ENCODE measurements around the gene SPACA6. TPM values are rescaled to one million over a fixed set of nuclear protein-coding genes. Genes with fewer than 3 reads are reported as not detected.

Gene SPACA6
- total RNA-seq, 2 donors from 2014 or later = 22.7 to 22.9 TPM

DNA sequence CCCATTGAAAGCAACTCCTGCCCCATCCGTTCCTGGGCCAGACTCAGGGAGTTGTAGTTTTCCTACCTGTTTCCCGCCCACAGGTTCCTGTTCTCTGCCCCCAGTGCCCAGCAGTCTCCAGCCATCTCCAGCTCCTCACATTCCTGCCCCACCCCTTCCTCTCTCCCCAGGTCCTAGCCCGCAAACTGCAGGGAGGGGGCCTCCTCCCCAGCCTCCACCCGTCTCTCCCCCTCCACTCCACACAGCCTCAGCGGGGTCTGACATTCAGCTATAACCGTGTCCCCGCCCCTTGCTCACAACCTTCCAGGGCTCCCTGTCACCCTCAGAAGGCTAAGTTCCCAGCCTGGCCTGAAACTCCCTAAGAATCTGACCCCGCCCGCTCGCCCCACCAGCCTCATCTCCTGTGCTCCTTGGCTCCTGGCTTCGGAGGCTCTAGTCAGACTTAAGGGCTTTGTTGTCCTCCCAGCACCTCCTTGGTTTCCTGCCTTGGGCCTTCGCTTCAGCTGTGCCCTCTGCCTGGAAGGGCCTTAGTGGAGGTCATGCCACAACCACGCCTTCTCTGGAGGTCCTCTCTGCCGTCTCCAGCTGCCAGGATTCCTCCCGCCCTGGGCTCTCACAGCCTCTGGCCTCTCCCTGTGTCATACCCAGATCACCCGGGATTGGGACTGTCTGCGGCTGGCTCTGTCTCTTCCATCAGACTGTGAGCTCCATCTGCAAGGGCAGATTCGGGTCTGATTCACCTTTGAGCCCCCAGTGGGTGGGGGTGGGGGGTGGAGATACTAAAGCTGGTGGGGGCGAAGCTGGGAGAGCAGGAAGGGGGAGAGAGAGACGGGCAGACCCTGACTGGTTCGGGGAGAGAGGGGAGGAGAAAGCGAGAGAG is 5.1 kb upstream of the SPACA6 start:
- DNase-seq (ENCODE audit: low spot score) = peak; percentile 90
- intact Hi-C loops (cut with DNase I) = no loop called here

DNA sequence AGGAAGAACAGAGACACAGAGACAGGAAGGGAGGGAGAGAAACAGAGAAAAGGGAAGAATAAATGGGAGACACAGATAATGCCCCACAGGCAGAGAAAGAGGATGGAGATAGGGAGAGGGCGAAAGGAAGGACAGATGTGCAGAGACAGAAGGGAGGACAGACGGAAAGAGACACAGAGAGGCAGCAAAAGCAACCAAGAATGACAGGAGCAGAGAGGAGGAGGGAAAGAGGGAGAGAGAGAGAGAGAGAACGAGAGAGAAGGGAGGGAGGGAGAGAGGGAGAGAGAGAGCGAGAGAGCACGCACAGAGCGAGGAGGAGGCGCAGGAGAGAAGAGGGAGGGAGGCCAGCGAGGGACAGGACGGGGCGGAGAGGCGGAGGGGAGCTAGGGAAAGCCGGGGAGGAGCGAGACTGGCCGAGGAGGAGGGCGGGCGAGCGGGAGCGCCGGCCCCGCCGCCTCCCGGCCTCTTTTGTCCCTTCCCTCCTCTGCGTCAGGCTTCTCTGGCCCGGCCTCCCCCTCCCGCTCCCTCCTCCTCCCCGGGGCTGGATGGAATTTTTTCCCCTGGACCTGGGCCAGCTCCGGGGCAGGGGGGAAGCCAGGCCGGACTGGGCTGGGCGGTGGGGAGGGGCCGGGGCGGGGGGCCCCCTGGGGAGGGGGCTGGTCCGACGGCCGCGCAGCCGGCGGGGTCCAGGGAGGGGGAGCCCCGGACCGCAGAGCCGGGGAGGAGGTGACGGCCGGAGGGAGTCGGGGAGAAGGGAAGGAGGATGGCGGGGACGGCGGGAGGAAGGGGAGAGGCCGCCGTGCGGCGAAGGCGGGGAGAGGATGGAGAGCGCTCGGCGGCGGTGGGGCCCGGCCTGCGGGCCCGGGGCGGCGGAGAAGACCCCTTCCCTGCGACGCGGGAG is 4.2 kb upstream of the SPACA6 start:
- DNase-seq (ENCODE audit: low spot score) = peak; percentile 97
- intact Hi-C loops (cut with DNase I) = no loop called here

DNA sequence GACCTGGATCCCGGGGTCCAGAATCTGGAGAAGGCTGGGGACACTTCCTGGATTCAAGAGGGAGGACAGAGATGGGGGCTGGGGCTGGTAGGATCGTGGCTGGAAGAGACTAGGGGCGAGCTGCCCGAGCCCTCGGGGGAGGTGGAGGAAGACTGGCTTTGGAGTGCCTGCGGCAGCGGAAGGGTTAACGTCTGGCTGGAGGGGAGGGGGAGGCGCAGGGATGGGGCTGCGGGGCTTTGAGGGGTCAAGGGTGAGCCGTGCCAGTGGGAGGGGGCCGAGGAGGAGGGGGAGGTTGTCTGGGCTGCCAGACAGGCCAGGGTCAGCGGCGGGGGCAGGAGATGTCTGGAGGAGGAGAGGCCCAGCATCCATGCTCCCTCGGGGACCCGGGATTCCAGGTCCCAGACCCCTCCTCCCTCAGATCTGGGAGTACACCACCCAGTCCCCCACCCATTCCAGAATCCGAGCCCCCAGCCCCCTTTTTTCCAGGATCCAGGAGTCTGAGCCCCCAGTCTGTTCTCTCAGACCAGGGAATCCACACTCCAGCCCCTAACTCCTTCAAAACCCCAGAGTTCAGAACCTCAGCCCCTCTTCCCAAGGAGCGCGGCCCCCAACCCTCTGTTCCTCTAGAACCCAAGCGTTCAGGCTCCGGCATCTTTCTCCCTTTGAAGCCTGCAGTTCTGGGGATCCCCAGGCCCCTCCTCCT is 3.2 kb upstream of the SPACA6 start:
- peak; percentile 84 for DNase-seq (ENCODE audit: low spot score)

DNA sequence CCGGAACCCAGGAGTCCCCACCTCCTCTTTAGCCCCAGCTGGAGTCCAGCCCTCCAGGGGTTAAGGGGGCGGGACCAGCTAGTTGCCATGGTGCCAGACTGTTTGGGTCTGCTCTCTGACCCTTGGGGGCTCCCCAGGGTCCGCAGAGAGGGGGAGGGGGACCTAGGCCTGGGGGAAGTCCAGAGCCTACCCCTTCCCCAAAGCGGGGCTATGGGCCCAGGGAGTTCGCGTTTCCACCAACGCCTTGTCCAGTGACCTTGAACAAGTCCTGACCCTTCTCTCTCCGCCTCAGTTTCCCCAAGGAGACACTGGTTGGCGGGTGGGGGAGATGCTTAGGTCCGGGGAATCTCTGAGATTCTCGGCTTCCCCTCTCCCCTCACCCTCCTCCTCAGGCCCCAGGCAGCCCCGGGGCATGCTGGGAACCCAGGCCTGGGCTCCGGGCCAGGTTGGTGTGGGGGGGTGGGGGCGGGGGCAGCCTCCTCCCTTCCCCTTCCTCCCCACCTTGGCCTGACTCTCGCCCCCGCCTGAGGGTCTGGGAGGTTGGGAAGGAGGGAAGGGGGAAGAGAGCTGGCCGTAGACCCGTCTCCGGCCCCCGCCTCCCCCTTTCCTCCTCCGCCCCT is 2.6 kb upstream of the SPACA6 start:
- intact Hi-C loops (cut with DNase I) = no loop called here
- peak; percentile 89 for DNase-seq (ENCODE audit: low spot score)

More for the DNA sequence above, 3.2 kb upstream of the SPACA6 start:
- intact Hi-C loops (cut with DNase I) = no loop called here

DNA sequence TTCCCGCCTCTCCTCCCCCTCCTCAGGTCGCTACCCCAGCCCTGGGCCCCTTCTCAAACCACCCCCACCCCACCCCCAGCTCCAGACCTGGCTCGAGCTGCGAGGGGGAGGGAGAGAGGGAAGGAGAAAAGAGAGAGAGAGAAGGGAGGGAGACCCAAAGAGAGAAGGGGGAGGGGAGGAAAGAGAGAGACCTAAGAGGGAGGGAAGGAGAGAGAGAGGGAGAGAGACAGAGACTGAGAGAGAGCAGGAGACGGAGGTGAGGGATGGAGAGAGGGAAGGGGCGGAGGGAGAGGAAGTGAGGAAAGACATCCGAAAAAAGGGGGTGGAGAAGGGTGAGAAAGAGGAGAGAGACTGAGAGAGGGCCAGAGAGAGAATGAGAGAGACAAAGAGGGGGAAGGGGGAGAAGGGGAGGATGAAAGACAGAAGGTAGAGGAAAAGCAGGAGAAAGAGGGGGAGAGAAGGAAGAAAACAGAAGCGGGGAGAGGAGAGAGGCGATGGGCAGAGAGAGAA is 2.0 kb upstream of the SPACA6 start:
- DNase-seq (ENCODE audit: low spot score) = no peak
- intact Hi-C loops (cut with DNase I) = no loop called here

DNA sequence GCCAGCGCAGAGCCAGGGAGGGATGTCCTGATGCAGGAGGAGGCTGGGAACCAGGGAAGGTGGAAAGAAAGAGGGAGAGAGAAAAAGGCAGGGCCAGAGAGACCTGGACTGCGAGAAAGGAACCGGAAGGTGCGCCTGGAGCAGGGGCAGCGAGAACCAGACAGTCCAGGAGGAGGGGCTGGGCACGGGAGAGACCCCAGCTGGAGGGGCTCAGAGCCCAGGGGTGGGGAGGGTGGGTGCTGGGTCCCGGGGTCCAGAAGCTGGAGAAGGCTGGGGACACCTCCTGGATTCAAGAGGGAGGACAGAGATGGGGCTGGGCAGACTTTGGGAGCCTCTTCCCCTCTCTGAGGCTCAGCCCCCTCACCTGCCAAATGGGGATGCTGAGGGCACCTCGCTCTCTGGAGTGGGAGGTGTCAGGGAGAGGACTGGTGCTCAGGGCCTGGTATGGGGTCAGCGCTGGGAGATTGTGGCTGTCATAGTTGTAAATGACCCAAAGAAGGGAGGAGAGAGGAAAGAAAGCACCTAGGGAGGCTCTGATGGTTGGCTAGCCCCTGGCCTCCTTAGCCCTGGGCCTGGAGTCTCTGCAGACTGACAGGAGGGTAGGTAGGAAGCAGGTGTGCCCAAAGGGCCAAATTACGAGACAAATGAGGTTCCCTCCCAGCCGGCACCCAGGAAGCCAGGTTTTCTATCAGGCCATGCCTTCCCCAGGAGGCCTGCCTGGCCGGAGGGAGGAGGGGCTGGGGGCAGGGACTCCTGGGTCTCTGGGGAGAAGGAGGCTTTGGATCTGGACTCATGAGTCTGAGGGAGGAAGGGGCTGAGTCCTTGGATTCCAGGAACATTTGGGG is 1.3 kb upstream of the SPACA6 start:
- intact Hi-C loops (cut with DNase I) = no loop called here
- no peak for DNase-seq (ENCODE audit: low spot score)

DNA sequence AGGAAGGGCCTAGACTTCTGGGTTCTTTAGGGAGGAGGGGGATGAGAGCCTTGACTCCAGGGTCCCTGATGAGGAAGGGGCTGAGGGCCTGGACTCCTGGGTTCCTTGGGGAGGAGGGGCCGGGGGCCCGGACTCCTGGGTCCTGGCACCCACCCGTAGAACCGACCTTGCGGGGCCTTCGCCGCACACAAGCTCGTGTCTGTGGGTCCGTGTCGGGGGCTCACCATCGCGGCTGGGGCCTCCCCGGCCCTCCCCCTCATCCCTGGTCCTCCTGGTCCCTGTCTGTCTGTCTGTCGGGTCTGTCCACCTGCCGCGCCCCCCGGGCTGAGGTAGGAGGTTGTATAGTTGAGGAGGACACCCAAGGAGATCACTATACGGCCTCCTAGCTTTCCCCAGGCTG is 662 bp upstream of the SPACA6 start:
- DNase-seq (ENCODE audit: low spot score) = peak; percentile 83
- intact Hi-C loops (cut with DNase I) = no loop called here

DNA sequence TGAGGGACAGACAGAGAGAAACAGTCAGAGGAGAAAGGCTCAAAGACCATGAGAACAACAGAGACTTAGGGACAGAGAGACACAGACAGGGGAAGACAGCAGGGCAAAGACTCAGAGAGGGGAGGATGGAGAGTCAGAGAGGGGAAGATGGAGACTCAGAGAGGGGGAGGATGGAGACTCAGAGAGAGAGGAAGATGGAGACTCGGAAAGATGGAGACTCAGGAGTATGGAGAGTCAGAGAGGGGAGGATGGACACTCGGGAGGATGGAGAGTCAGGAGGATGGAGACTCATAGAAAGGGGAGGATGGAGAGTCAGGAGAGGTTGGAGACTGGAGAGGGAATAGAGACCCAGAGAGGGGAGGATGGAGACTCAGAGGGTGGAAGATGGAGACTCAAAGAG is 689 bp downstream of the SPACA6 start:
- intact Hi-C loops (cut with DNase I) = no loop called here
- DNase-seq (ENCODE audit: low spot score) = no peak

DNA sequence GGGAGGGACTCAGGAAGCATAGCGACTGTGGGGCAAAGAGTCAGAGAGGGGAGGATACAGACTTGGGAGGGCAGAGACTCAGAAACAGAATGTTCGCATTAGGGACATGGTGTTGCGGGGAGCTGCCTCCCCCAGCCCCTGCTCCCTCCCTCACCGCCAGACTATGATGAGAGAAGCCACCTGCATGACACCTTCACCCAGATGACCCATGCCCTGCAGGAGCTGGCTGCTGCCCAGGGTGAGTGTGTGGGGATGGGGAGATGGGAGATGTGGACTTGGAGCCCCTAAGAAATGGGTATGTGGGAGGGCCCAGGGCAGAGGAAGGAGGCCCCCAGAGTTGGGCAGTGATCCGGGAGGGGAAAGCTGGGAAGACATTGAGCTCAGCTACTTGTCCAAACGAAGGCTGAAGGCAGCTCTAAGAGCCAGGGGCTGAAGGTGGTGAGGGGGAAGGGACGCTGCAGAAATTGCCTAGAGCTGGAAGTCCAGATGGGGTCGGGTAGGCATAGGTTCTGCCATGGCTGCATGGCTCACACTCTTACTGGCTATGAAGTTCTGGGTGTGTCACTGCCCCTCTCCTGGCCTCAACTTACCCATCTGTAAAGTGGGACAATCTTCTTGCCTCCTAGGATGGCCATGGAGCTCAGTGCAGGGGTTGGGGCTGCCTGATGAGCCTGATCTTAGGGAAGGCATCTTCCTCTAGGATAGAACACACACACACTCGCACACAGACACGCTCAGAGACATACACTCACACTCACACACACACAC is 1.4 kb downstream of the SPACA6 start:
- no peak for DNase-seq (ENCODE audit: low spot score)

DNA sequence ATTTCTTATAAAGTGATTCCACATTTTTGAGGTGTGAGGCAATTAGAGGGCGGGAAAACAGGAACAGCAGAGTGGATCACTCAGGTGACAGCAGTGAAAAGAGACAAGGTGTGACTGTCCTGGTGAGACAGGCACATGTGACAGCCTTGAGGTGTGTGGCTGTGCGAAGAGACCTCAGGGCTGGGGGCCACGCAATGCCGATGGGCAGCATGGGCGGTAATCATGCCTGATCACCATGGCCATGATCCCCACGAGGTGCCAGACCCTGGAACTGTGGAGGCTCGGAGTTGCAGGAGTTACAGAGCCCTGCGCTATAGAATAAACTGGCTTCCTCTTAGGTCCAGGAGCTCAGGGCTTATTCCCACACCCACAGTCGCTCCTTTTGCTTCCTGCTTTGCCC is 2.0 kb downstream of the SPACA6 start:
- intact Hi-C loops (cut with DNase I) = no loop called here

More for the DNA sequence above, 1.4 kb downstream of the SPACA6 start:
- intact Hi-C loops (cut with DNase I) = no loop called here

DNA sequence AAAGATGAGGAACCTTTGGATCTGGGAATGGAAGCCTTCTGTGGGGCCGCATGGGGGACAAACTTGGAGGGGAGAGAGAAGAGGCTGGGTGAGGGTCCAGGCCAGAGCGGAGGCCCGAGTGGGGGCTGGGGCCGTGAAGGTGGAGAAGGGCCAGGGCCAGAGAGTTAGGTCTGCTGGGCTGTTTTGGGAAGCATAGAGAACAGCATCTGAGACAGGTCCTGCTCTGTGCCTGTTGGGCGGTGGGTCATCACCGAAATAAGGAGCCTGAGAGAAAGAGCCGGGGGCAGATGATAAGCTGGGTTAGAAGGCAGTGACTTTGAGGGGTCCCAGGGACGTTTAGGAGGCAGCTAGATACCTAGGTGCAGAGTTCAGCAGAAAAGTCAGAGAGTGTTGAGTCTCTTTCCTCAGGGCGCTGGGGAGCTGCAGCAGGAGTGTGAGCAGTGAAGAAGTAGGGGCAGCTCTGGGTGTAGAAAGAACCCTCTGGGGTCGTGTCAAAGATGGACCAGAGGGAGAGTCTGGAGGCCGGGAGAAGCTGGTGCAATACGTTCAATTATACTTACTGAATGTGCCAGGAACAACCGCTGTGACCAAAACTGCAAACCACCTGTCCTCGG is 2.7 kb downstream of the SPACA6 start:
- DNase-seq (ENCODE audit: low spot score) = no peak
- intact Hi-C loops (cut with DNase I) = no loop called here

More for the DNA sequence above, 2.0 kb downstream of the SPACA6 start:
- DNase-seq (ENCODE audit: low spot score) = no peak

DNA sequence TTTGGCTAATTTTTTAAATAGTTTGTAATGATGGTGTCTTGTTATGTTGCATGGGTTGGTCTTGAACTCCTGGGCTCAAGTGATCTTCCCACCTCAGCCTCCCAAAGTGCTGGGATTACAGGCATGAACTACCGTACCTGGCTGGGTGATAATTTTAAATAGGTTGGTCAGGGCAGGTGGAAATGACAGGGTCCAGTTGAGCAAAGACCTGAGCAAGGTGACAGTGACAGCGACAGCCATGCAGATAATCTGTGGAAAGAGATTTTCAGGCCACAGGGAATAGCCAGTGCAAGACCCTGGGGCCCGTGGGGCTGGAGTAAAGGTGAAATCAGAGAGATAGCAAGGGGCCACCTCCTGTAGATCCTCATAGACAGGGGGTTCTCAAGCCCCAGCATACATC is 3.5 kb downstream of the SPACA6 start:
- DNase-seq (ENCODE audit: low spot score) = no peak
- intact Hi-C loops (cut with DNase I) = no loop called here

DNA sequence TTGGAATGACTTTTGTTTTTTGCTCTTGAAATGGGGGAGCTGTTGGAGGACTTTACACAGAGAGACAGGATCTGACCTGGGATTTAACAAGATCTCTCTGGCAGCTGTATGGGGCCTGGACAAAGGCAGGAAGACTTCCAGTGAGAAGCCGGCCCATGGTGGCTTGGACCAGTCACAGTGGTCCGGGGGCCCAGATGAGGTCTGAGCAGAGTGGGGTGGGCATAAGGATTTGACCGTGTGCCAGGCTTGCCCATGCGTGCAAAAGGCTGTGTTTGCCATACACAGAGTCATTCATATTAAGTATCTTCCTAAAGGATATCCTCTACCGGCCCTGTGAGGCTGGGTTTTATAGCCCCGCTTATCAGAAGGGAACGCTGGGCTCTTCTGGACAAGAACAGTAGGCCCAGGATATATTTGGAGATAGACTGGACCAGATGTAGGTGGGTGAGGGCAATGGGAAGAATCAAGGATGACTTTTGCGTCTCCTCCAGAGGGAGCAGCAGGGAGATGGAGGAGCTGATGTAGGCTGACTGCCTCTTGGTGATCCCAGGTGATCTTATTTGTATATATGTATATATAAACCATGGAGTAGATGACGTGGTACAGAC is 4.1 kb downstream of the SPACA6 start:
- intact Hi-C loops (cut with DNase I) = no loop called here
- DNase-seq (ENCODE audit: low spot score) = no peak

DNA sequence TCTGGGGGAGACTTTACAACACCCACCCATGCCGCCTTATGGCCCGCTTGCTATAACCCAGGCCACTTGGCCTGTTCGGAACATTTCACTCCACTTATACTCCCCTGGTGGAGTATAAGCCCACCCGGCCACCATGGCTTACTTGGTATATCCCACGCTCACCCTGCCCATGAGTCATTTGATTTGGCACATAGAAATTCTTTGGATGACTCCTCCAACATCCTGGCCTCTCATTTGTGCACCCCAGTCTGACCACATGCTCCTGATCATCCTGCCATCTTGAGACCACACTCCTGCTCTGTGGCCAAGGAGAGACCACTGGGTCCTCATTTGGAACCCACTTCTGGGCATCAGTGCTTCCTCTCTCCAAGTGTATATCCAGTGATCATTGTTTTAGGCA is 5.2 kb downstream of the SPACA6 start:
- intact Hi-C loops (cut with DNase I) = no loop called here

DNA sequence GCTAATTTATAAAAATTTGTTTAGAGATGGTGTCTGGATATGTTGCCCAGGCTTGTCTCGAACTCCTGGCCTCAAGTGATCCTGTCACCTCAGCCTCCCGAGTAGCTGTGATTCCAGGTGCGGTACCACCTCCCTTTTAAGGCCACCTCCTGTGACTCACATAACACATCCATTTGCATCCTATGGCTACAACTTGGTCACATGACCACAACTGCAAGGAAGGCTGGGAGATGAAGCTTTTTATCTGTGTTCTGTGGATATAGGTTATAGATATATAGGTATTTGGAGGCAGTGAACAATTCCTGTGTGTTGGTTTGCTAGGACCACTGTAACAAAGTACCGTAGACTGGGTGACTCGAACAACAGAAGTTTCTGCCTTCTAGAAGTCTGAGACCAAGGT is 6.0 kb downstream of the SPACA6 start:
- no peak for DNase-seq (ENCODE audit: low spot score)
- intact Hi-C loops (cut with DNase I) = no loop called here

More for the DNA sequence above, 5.2 kb downstream of the SPACA6 start:
- DNase-seq (ENCODE audit: low spot score) = no peak

DNA sequence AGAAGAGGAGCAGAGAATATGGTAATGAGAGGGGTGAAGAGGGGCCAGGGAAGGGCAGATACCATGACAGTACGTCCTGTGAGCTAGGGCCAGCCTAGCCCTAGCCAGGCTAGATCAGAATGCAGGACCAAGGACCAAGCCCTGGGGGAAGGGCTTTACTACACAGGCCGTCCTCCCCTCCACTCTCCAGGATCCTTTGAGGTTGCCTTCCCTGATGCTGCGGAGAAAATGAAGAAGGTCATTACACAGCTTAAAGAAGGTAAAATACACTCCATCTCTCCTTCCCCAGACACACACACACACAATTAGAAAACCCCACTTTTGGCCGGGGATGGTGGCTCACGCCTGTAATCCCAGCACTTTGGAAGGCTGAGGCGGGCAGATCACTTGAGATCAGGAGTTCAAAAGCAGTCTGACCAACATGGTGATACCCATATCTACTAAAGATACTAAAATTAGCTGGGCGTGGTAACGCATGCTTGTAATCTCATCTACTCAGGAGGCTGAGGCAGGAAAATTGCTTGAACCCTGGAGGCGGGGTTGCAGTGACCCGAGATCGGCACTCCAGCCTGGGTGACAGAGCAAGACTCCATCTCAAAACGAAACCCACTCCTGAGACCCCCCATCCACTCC is 8.5 kb downstream of the SPACA6 start:
- intact Hi-C loops (cut with DNase I) = no loop called here
- no peak for DNase-seq (ENCODE audit: low spot score)
